ENCODE data around the gene LCE3D. TPM values are rescaled to one million over a fixed set of nuclear protein-coding genes. Genes with fewer than 3 reads are reported as not detected.

LCE3D gene, protein sequence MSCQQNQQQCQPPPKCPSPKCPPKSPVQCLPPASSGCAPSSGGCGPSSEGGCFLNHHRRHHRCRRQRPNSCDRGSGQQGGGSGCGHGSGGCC
- not detected for total RNA-seq (ENCODE audit: unreplicated experiment)
- long read RNA-seq, result 0 reads

DNA sequence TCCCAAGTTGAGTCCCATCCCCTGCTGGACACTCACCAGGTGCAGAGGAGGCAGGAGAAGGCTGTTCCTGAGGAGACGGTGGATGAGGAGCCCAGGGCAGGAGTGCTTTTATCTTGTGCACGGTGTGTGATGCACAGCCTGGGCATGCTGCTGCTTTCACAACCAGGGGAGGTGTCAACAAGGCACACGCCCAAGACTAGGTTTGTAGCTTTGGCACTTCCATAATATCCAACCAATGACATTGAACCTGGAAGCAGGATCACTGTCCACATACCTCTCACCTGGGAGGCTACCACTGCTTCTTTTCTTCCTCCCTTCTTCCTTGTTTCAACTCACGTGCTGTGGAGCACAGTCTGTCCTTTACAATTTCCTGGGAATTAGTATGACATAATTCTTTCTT, at the start of gene LCE3D:
TSS of gene LCE3D (minus strand) at position 84 of the 400 bp plus-strand sequence. CDS start 580 bp downstream, outside the sequence.
- no peaks in the 10 kb centered on the region for H3K27me3 Mint-ChIP-seq (ENCODE audit: unreplicated experiment)
- TF ChIP-seq, protein P1, sequence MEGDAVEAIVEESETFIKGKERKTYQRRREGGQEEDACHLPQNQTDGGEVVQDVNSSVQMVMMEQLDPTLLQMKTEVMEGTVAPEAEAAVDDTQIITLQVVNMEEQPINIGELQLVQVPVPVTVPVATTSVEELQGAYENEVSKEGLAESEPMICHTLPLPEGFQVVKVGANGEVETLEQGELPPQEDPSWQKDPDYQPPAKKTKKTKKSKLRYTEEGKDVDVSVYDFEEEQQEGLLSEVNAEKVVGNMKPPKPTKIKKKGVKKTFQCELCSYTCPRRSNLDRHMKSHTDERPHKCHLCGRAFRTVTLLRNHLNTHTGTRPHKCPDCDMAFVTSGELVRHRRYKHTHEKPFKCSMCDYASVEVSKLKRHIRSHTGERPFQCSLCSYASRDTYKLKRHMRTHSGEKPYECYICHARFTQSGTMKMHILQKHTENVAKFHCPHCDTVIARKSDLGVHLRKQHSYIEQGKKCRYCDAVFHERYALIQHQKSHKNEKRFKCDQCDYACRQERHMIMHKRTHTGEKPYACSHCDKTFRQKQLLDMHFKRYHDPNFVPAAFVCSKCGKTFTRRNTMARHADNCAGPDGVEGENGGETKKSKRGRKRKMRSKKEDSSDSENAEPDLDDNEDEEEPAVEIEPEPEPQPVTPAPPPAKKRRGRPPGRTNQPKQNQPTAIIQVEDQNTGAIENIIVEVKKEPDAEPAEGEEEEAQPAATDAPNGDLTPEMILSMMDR (IDR thresholded peaks at IDR 0.05; ENCODE audit: unreplicated experiment), result no peak
- no peak within 1 kb of the TSS for H3K4me3 Mint-ChIP-seq (ENCODE audit: unreplicated experiment)
- DNase-seq (ENCODE audit: low spot score), result no peak
- H3K9me3 Mint-ChIP-seq (ENCODE audit: unreplicated experiment), result no peaks in the 10 kb centered on the region
- no peak within 1 kb of the TSS for H3K27ac Mint-ChIP-seq (ENCODE audit: unreplicated experiment)
- peaks cover 3% of the 10 kb centered on the region for H3K4me1 Mint-ChIP-seq (ENCODE audit: unreplicated experiment)
- no peaks in the 10 kb centered on the region for H3K36me3 Mint-ChIP-seq (ENCODE audit: low read depth, unreplicated experiment)

DNA sequence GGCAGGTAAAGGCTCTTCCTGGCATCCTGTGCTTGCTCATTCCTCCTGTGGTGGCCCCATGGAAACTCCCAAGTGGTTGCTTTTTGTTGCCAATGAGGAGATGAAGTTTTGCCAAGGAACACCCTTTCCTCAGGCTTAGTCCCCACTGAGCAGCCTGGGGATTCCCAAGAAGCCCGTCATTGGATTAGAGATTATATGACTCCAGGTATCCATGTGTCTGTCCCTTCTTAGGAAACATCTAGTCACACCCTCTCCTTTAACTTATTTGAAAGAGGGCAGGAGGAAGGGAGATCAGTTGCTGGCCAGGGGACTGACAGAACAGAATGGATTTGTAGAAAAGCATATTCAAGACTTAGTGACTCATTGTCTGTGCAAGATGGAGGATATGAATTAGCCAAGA, 46.4 kb upstream of the LCE3D start:
- Mint-ChIP-seq H3K27me3 (ENCODE audit: unreplicated experiment) (peaks cover 2% of the 10 kb centered on the region), H3K9me3 (ENCODE audit: unreplicated experiment) (no peaks in the 10 kb centered on the region), H3K36me3 (ENCODE audit: low read depth, unreplicated experiment) (no peaks in the 10 kb centered on the region), H3K27ac (ENCODE audit: unreplicated experiment) (no peak overlapping the region), H3K4me3 (ENCODE audit: unreplicated experiment) (no peak overlapping the region), H3K4me1 (ENCODE audit: unreplicated experiment) (peaks cover 17% of the 10 kb centered on the region)
- no peak for DNase-seq (ENCODE audit: low spot score)
- TF ChIP-seq, protein P1 (IDR thresholded peaks at IDR 0.05; ENCODE audit: unreplicated experiment), result no peak

DNA sequence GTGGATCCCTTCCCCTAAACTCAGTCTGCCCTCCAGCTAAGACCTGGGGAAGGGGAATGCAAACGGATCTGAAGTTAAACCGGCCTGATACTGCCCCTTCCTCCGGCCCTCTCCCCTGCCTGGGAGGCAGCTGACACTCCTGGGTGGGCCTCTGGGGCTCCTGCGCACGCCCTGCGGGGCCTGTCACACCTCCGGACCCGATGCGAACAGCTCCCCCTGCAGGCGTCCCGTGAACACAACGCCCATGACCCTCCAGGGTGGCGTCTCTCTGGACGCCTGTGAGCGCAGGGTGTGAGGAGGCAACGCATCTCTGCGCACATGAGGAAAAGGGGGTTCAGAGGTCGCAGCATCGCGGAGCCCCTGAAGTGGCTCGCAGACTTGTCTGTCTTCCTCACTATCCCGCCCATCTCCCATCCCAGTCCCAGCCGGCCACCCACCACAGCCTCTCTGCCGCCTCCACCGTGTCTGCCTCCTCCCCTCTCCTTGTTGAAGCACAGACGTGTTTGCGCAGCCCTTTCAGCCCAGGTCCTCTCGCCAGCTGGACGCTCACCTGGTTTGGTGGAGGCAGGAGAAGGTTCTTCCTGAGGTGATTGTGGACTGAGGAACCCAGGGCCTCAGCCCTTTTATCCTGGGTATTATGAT, 43.0 kb upstream of the LCE3D start:
- peaks cover 2% of the 10 kb centered on the region for H3K27me3 Mint-ChIP-seq (ENCODE audit: unreplicated experiment)

DNA sequence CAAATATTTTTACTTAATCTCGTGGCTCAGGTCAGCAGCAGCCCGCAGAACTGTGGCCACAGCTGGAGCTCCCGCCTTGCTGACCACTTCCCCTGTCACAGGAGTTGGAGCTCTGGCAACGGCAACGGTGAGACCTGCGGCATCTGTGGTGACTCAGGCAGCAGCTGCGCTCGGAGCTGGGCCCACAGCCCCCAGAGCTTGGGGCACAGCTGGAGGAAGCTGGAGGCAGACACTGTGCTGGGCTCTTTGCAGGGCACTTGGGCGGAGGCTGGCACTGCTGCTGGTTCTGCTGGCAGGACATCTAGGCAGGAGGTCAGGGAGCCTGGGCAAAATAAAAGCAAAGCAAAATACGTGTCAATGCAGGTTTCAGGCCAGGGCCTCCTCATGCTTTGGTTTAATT, 42.5 kb upstream of the LCE3D start, which contains the start of gene LCE3A:
TSS of gene LCE3A (minus strand) at position 301 of the 400 bp plus-strand sequence. CDS start at position 301, 0 bp downstream.
- TF ChIP-seq, protein P1 (IDR thresholded peaks at IDR 0.05; ENCODE audit: unreplicated experiment), result no peak
- H3K27ac Mint-ChIP-seq (ENCODE audit: unreplicated experiment), result no peak within 1 kb of the TSS
- peaks cover 13% of the 10 kb centered on the region for H3K9me3 Mint-ChIP-seq (ENCODE audit: unreplicated experiment)
- peaks cover 7% of the 10 kb centered on the region for H3K36me3 Mint-ChIP-seq (ENCODE audit: low read depth, unreplicated experiment)
- peaks cover 2% of the 10 kb centered on the region for H3K27me3 Mint-ChIP-seq (ENCODE audit: unreplicated experiment)
- no peak for DNase-seq (ENCODE audit: low spot score)
- no peak within 1 kb of the TSS for H3K4me3 Mint-ChIP-seq (ENCODE audit: unreplicated experiment)
- H3K4me1 Mint-ChIP-seq (ENCODE audit: unreplicated experiment), result peaks cover 17% of the 10 kb centered on the region

More for the DNA sequence above, 43.0 kb upstream of the LCE3D start:
- no peak for DNase-seq (ENCODE audit: low spot score)
- no peak overlapping the region for H3K4me3 Mint-ChIP-seq (ENCODE audit: unreplicated experiment)
- peaks cover 7% of the 10 kb centered on the region for H3K36me3 Mint-ChIP-seq (ENCODE audit: low read depth, unreplicated experiment)
- peaks cover 11% of the 10 kb centered on the region for H3K9me3 Mint-ChIP-seq (ENCODE audit: unreplicated experiment)
- peaks cover 17% of the 10 kb centered on the region for H3K4me1 Mint-ChIP-seq (ENCODE audit: unreplicated experiment)
- TF ChIP-seq, protein P1 (IDR thresholded peaks at IDR 0.05; ENCODE audit: unreplicated experiment), result peak; percentile 44
- H3K27ac Mint-ChIP-seq (ENCODE audit: unreplicated experiment), result no peak overlapping the region

DNA sequence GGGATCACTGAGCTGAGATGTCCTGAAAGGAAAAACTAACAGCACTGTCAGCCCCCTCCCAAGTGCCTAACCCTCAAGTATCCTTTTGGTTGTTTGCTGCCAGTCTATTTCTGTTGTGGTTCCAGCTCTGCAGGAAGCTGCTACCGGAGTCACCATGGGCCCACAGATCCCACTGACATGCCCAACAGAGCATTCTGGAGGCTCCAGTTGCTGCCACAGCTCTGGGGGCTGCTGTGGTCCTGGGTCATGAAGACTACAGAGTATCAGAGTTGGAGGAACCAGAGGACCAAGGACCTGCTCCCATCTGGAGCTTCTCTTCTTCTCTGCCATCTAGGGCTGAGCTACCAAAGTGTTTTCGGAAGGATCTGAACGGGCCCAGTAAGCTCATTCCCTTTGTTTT, 41.7 kb upstream of the LCE3D start:
- H3K27ac Mint-ChIP-seq (ENCODE audit: unreplicated experiment), result no peak overlapping the region
- no peak overlapping the region for H3K4me3 Mint-ChIP-seq (ENCODE audit: unreplicated experiment)
- H3K9me3 Mint-ChIP-seq (ENCODE audit: unreplicated experiment), result peaks cover 18% of the 10 kb centered on the region
- H3K27me3 Mint-ChIP-seq (ENCODE audit: unreplicated experiment), result peaks cover 2% of the 10 kb centered on the region
- peaks cover 17% of the 10 kb centered on the region for H3K4me1 Mint-ChIP-seq (ENCODE audit: unreplicated experiment)
- TF ChIP-seq, protein P1 (IDR thresholded peaks at IDR 0.05; ENCODE audit: unreplicated experiment), result no peak
- DNase-seq (ENCODE audit: low spot score), result no peak
- H3K36me3 Mint-ChIP-seq (ENCODE audit: low read depth, unreplicated experiment), result peaks cover 7% of the 10 kb centered on the region

Measured in endothelial cell (in vitro differentiated cells).